HG02588 (cell line): ENCODE measurements around the gene INTS13.
"Not testable (repeated sequence)": the region's sequence is repeated elsewhere in the genome, so short reads cannot be mapped to it uniquely, and the experiment has no call there.

Source experiments
- ATAC-seq: cut with Tn5 transposase; IDR thresholded peaks from one replicate; pipeline ENCODE4 v1.9.1; 2021; ENCODE audit warnings: mild to moderate bottlenecking, moderate library complexity; ENCODE audit not compliant: unreplicated experiment

Gene INTS13

GRCh38 chr12:26869908-26870459 is 67.8 kb downstream of the INTS13 start:
- ATAC-seq: no peak

- no peak for ATAC-seq
Measured at GRCh38 chr12:26869104-26869494, 68.7 kb downstream of the INTS13 start.

- ATAC-seq: no peak
Measured at GRCh38 chr12:26868447-26869103, 69.2 kb downstream of the INTS13 start.

- peak; percentile 80 for ATAC-seq
Measured at GRCh38 chr12:26867080-26867479, 70.7 kb downstream of the INTS13 start.

GRCh38 chr12:26863515-26863914 is 74.3 kb downstream of the INTS13 start:
- no peak for ATAC-seq

GRCh38 chr12:26862787-26863186 is 75.0 kb downstream of the INTS13 start:
- not testable (repeated sequence) for ATAC-seq

GRCh38 chr12:26861690-26862089 is 76.1 kb downstream of the INTS13 start:
- ATAC-seq: no peak

GRCh38 chr12:26857465-26858176 is 80.2 kb downstream of the INTS13 start:
- ATAC-seq: no peak

GRCh38 chr12:26855337-26855736 is 82.4 kb downstream of the INTS13 start:
- no peak for ATAC-seq
